HEK293T (cell line): ENCODE measurements around the gene KCNQ2.
"Not testable (repeated sequence)": the region's sequence is repeated elsewhere in the genome, so short reads cannot be mapped to it uniquely, and the experiment has no call there.

ENCODE experiments used
- CTCF ChIA-PET: fragments of 350-600 bp; formaldehyde crosslinking; extraction: SDS; loops from one replicate; lab custom pipeline; 2021; ENCODE audit warnings: antibody characterized with exemption, inconsistent platforms; lab: Yijun Ruan, JAX
- POLR2A ChIA-PET: fragments of 350-600 bp; formaldehyde crosslinking; extraction: SDS; loops from one replicate; lab custom pipeline; 2020; ENCODE audit warnings: antibody characterized with exemption, inconsistent platforms; lab: Yijun Ruan, JAX
- DNase-seq: peaks from one replicate; pipeline ENCODE4 v3.0.0; 2012; ENCODE audit warnings: mixed read lengths; ENCODE audit errors: extremely low spot score
- ARNT ChIP-seq: fragments of 450-650 bp; IDR thresholded peaks from 2 replicates; pipeline ENCODE4 v1.6.1; 2017; ENCODE audit warnings: mild to moderate bottlenecking
- BHLHE40 ChIP-seq: fragments of 450-650 bp; IDR thresholded peaks from 2 replicates; pipeline ENCODE4 v1.6.1; 2016; ENCODE audit warnings: mild to moderate bottlenecking, moderate library complexity, borderline replicate concordance
- CTBP1 ChIP-seq: fragments of 450-650 bp; IDR thresholded peaks from 2 replicates; pipeline ENCODE4 v1.6.1; 2016; ENCODE audit warnings: borderline replicate concordance
- ELF4 ChIP-seq: fragments of 450-650 bp; IDR thresholded peaks from 2 replicates; pipeline ENCODE4 v1.6.1; 2017; ENCODE audit warnings: antibody characterized with exemption
- FOXA1 ChIP-seq: fragments of 450-650 bp; IDR thresholded peaks from 2 replicates; pipeline ENCODE4 v1.6.1; 2016; ENCODE audit warnings: mild to moderate bottlenecking
- FOXK2 ChIP-seq: fragments of 450-650 bp; IDR thresholded peaks from 2 replicates; pipeline ENCODE4 v1.6.1; 2016; ENCODE audit warnings: mild to moderate bottlenecking
- FOXM1 ChIP-seq: fragments of 450-650 bp; IDR thresholded peaks from 2 replicates; pipeline ENCODE4 v1.6.1; 2017; ENCODE audit warnings: mild to moderate bottlenecking, borderline replicate concordance
- HDGF ChIP-seq: fragments of 450-650 bp; IDR thresholded peaks from 2 replicates; pipeline ENCODE4 v1.6.1; 2017; ENCODE audit warnings: antibody characterized with exemption, borderline replicate concordance
- L3MBTL2 ChIP-seq: fragments of 450-650 bp; conservative IDR thresholded peaks from 2 replicates; pipeline ENCODE4 v1.6.1; 2016; ENCODE audit warnings: mild to moderate bottlenecking
- LEF1 ChIP-seq: fragments of 450-650 bp; IDR thresholded peaks from 2 replicates; pipeline ENCODE4 v1.6.1; 2017; ENCODE audit warnings: mild to moderate bottlenecking, borderline replicate concordance
- NFRKB ChIP-seq: fragments of 450-650 bp; IDR thresholded peaks from 2 replicates; pipeline ENCODE4 v1.6.1; 2016; ENCODE audit warnings: mild to moderate bottlenecking, moderate library complexity
- PKNOX1 ChIP-seq: fragments of 450-650 bp; IDR thresholded peaks from 2 replicates; pipeline ENCODE4 v1.6.1; 2016
- SP1 ChIP-seq: fragments of 450-650 bp; IDR thresholded peaks from 2 replicates; pipeline ENCODE4 v1.6.1; 2017
- SUZ12 ChIP-seq: fragments of 450-650 bp; IDR thresholded peaks from 2 replicates; pipeline ENCODE4 v1.6.1; 2016; ENCODE audit warnings: mild to moderate bottlenecking
- TARDBP ChIP-seq: fragments of 450-650 bp; IDR thresholded peaks from 2 replicates; pipeline ENCODE4 v1.6.1; 2016
- ZNF384 ChIP-seq: fragments of 450-650 bp; IDR thresholded peaks from 2 replicates; pipeline ENCODE4 v1.6.1; 2016

KCNQ2 gene

GRCh38 chr20:63518946-63519667, 46.7 kb upstream of the KCNQ2 start:
- TF ChIP-seq NFRKB, result no peak
- 0 out of 2 replicates have a peak, but pooled peaks have one; percentile 30 for TF ChIP-seq L3MBTL2
- ChIA-PET POLR2A (interaction anchor here (2.2 kb wide), 1 partner anchor 12 kb away, joined by 8 read pairs; no protein-coding TSS in a partner anchor), CTCF (interaction anchor here (0.9 kb wide), 1 partner anchor 22 kb away, joined by 3 read pairs; no protein-coding TSS in a partner anchor)
- DNase-seq, result no peak

- no peak for DNase-seq
- TF ChIP-seq ARNT (no peak), LEF1 (no peak), FOXK2 (no peak), SUZ12 (no peak), L3MBTL2 (no peak), SP1 (no peak), NFRKB (no peak), FOXA1 (no peak), TARDBP (no peak), ZNF384 (no peak), CTBP1 (no peak), BHLHE40 (no peak), FOXM1 (no peak), ELF4 (no peak), HDGF (no peak), PKNOX1 (no peak)
- POLR2A ChIA-PET, result no interaction called here
- CTCF ChIA-PET, result no interaction called here
Observed at GRCh38 chr20:63518351-63518861, 46.0 kb upstream of the KCNQ2 start.

GRCh38 chr20:63517376-63518309, 45.2 kb upstream of the KCNQ2 start:
- POLR2A ChIA-PET, result no interaction called here
- no peak for DNase-seq
- CTCF ChIA-PET, result interaction anchor here (1.1 kb wide), 1 partner anchor 21 kb away, joined by 5 read pairs; no protein-coding TSS in a partner anchor
- TF ChIP-seq CTBP1, result no peak
- TF ChIP-seq SP1, result no peak
- no peak for TF ChIP-seq NFRKB
- no peak for TF ChIP-seq FOXK2
- no peak for TF ChIP-seq ARNT
- no peak for TF ChIP-seq ELF4
- TF ChIP-seq ZNF384, result no peak
- no peak for TF ChIP-seq TARDBP
- TF ChIP-seq SUZ12, result no peak
- TF ChIP-seq PKNOX1, result no peak
- TF ChIP-seq L3MBTL2, result no peak
- TF ChIP-seq FOXA1, result no peak
- TF ChIP-seq LEF1, result no peak
- no peak for TF ChIP-seq HDGF
- TF ChIP-seq FOXM1, result no peak

- CTCF ChIA-PET, DNase-seq, POLR2A ChIA-PET: not testable (repeated sequence)
Observed at GRCh38 chr20:63514520-63514919, 42.1 kb upstream of the KCNQ2 start.

GRCh38 chr20:63513207-63513606, 40.8 kb upstream of the KCNQ2 start:
- TF ChIP-seq SP1 (no peak), L3MBTL2 (no peak), FOXA1 (no peak), FOXM1 (no peak), BHLHE40 (no peak), FOXK2 (no peak), CTBP1 (no peak)
- ChIA-PET POLR2A (no interaction called here), CTCF (no interaction called here)
- no peak for DNase-seq

GRCh38 chr20:63509088-63509564, 36.7 kb upstream of the KCNQ2 start:
- ChIA-PET POLR2A (no interaction called here), CTCF (no interaction called here)
- TF ChIP-seq ZNF384 (no peak), TARDBP (no peak), L3MBTL2 (no peak), BHLHE40 (no peak), PKNOX1 (no peak), ARNT (no peak), FOXA1 (no peak), FOXM1 (no peak), LEF1 (no peak), ELF4 (no peak), NFRKB (no peak), FOXK2 (no peak), HDGF (no peak), SUZ12 (no peak), SP1 (no peak)
- DNase-seq, result no peak
